GM04504 (cell line): ENCODE results near the gene APPBP2.
A peak's percentile ranks its signal among the peaks of the same experiment; 100 is the strongest.
"Not testable (repeated sequence)": the region's sequence is repeated elsewhere in the genome, so short reads cannot be mapped to it uniquely, and the experiment has no call there.

Source experiments
- DNase-seq: peaks from one replicate; pipeline ENCODE4 v3.0.0-alpha.2; 2012; ENCODE audit warnings: low read depth

The APPBP2 gene

GRCh38 chr17:60493847-60494321, 32.2 kb downstream of the APPBP2 start:
- no peak for DNase-seq

GRCh38 chr17:60491771-60492170, 34.3 kb downstream of the APPBP2 start:
- no peak for DNase-seq

GRCh38 chr17:60490594-60490993, 35.4 kb downstream of the APPBP2 start:
- DNase-seq: not testable (repeated sequence)

- no peak for DNase-seq
Measured at GRCh38 chr17:60481604-60482003, 44.4 kb downstream of the APPBP2 start.

GRCh38 chr17:60473788-60474187, 52.3 kb downstream of the APPBP2 start:
- DNase-seq: no peak

GRCh38 chr17:60472449-60472848, 53.6 kb downstream of the APPBP2 start:
- no peak for DNase-seq

GRCh38 chr17:60471451-60471850, 54.6 kb downstream of the APPBP2 start:
- DNase-seq: no peak

GRCh38 chr17:60468371-60468770, 57.7 kb downstream of the APPBP2 start:
- DNase-seq: no peak

GRCh38 chr17:60464343-60464742, 61.7 kb downstream of the APPBP2 start:
- DNase-seq: no peak

- no peak for DNase-seq
Measured at GRCh38 chr17:60463157-60463835, 62.7 kb downstream of the APPBP2 start.

GRCh38 chr17:60461584-60461983, 64.5 kb downstream of the APPBP2 start:
- no peak for DNase-seq

- DNase-seq: no peak
Measured at GRCh38 chr17:60457148-60457547, 68.9 kb downstream of the APPBP2 start.

- no peak for DNase-seq
Measured at GRCh38 chr17:60455378-60455777, 70.7 kb downstream of the APPBP2 start.

- DNase-seq: no peak
Measured at GRCh38 chr17:60451965-60452364, 74.1 kb downstream of the APPBP2 start.

- DNase-seq: no peak
Measured at GRCh38 chr17:60451071-60451470, 75.0 kb downstream of the APPBP2 start.

- no peak for DNase-seq
Measured at GRCh38 chr17:60447375-60447774, 78.7 kb downstream of the APPBP2 start.

- DNase-seq: no peak
Measured at GRCh38 chr17:60445144-60445543, 80.9 kb downstream of the APPBP2 start.

GRCh38 chr17:60443713-60444112, 82.3 kb downstream of the APPBP2 start:
- no peak for DNase-seq

GRCh38 chr17:60442271-60443173, 83.5 kb downstream of the APPBP2 start:
- DNase-seq: no peak

GRCh38 chr17:60439501-60439900, 86.5 kb downstream of the APPBP2 start:
- no peak for DNase-seq

- DNase-seq: no peak
Measured at GRCh38 chr17:60436676-60437075, 89.4 kb downstream of the APPBP2 start.

GRCh38 chr17:60435244-60436167, 90.5 kb downstream of the APPBP2 start:
- peak; percentile 84 for DNase-seq
